ENCODE measurements around the gene CNDP2. TPM values are rescaled to one million over a fixed set of nuclear protein-coding genes. Genes with fewer than 3 reads are reported as not detected.

The CNDP2 gene
- total and polyA plus RNA-seq, 2 experiments from 2014 or later, result 79.2 to 114 TPM

GRCh38 chr18:74514860-74515495 is 18.8 kb downstream of the CNDP2 start:
- DNase-seq (ENCODE audit: low read depth in 1 of 2, low spot score in 1 of 2), result no peak
- no peaks in the 10 kb centered on the region for H3K9me3 ChIP-seq (ENCODE audit: low read depth)
- H3K27ac ChIP-seq, result no peak overlapping the region
- TF ChIP-seq, protein P1, sequence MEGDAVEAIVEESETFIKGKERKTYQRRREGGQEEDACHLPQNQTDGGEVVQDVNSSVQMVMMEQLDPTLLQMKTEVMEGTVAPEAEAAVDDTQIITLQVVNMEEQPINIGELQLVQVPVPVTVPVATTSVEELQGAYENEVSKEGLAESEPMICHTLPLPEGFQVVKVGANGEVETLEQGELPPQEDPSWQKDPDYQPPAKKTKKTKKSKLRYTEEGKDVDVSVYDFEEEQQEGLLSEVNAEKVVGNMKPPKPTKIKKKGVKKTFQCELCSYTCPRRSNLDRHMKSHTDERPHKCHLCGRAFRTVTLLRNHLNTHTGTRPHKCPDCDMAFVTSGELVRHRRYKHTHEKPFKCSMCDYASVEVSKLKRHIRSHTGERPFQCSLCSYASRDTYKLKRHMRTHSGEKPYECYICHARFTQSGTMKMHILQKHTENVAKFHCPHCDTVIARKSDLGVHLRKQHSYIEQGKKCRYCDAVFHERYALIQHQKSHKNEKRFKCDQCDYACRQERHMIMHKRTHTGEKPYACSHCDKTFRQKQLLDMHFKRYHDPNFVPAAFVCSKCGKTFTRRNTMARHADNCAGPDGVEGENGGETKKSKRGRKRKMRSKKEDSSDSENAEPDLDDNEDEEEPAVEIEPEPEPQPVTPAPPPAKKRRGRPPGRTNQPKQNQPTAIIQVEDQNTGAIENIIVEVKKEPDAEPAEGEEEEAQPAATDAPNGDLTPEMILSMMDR (IDR thresholded peaks at IDR 0.05; ENCODE audit: low read depth, low read length), result no peak
- H3K4me3 ChIP-seq, result no peak overlapping the region
- H3K36me3 ChIP-seq, result peaks cover 19% of the 10 kb centered on the region
- no peaks in the 10 kb centered on the region for H3K4me1 ChIP-seq (ENCODE audit: low read depth)
- no peaks in the 10 kb centered on the region for H3K27me3 ChIP-seq

DNA sequence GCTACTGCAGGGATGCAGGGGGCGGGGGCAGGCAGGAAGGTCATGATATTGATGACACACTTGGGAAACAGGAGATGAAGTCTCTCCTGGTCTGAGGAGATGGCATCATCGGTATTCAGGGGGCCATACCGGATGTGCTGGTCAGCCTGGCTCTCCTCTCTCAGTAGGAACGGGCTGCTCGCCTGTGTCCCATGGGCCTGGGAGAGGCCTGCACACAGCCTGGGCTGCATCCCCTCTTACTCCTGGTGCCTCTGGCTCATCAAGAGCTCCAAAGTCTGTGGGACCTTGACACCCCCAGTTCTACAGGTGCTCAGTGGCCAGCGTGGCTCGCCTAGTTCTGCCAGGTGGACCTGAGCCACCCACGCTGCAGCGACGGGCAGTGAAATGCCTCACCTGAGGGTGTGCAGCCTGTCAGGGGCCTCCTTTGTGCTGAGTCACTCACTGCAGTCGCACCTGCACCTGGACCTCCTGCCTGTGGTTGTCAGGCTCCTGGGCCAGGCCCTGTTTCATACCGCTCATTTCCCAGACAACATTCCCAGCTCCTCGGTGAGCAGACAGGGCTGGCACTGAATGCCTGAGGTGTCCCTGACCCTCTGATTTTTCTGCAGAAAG is 19.6 kb downstream of the CNDP2 start:
- TF ChIP-seq, protein P1 (IDR thresholded peaks at IDR 0.05; ENCODE audit: low read depth, low read length), result no peak
- no peaks in the 10 kb centered on the region for H3K27me3 ChIP-seq
- DNase-seq (ENCODE audit: low read depth in 1 of 2, low spot score in 1 of 2), result no peak
- H3K4me3 ChIP-seq, result no peak overlapping the region
- no peaks in the 10 kb centered on the region for H3K9me3 ChIP-seq (ENCODE audit: low read depth)
- peaks cover 24% of the 10 kb centered on the region for H3K36me3 ChIP-seq
- no peaks in the 10 kb centered on the region for H3K4me1 ChIP-seq (ENCODE audit: low read depth)
- no peak overlapping the region for H3K27ac ChIP-seq

GRCh38 chr18:74516271-74517235 is 20.4 kb downstream of the CNDP2 start:
- Histone ChIP-seq H3K4me1 (ENCODE audit: low read depth) (no peaks in the 10 kb centered on the region), H3K9me3 (ENCODE audit: low read depth) (no peaks in the 10 kb centered on the region), H3K27me3 (no peaks in the 10 kb centered on the region), H3K27ac (no peak overlapping the region), H3K4me3 (no peak overlapping the region), H3K36me3 (peaks cover 24% of the 10 kb centered on the region)
- DNase-seq (ENCODE audit: low read depth in 1 of 2, low spot score in 1 of 2), result no peak
- TF ChIP-seq, protein P1 (IDR thresholded peaks at IDR 0.05; ENCODE audit: low read depth, low read length), result no peak

DNA sequence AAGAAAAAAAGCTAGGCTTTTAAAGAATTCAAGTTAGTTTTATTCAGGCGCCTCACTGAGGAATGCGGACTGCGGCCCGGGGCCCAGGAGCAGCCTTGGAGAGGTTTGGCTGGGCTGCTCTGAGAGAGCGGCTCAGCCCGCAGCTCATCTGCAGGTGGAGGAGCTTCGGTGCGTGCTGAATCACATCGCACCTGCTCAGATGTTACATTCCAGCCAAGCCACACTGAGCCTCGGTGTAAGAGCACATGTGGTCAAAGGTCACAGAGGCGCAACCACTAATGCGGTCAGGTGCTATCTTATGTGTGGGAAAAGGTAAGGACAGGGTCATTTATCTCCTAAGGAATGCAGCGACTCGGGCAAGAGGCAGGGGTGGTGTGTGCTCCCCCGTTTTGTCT is 21.1 kb downstream of the CNDP2 start:
- DNase-seq (ENCODE audit: low read depth in 1 of 2, low spot score in 1 of 2), result no peak
- H3K36me3 ChIP-seq, result peaks cover 24% of the 10 kb centered on the region

More for the DNA sequence above, 21.1 kb downstream of the CNDP2 start:
- Histone ChIP-seq H3K9me3 (ENCODE audit: low read depth) (no peaks in the 10 kb centered on the region), H3K27me3 (no peaks in the 10 kb centered on the region), H3K4me1 (ENCODE audit: low read depth) (no peaks in the 10 kb centered on the region), H3K27ac (no peak overlapping the region), H3K4me3 (no peak overlapping the region)
- TF ChIP-seq, protein P1 (IDR thresholded peaks at IDR 0.05; ENCODE audit: low read depth, low read length), result no peak

Data from cardiac muscle cell (in vitro differentiated cells and primary cell).